ENCODE results near the gene SPARC.
"Not testable (repeated sequence)": the region's sequence is repeated elsewhere in the genome, so short reads cannot be mapped to it uniquely, and the experiment has no call there.

The SPARC gene, protein sequence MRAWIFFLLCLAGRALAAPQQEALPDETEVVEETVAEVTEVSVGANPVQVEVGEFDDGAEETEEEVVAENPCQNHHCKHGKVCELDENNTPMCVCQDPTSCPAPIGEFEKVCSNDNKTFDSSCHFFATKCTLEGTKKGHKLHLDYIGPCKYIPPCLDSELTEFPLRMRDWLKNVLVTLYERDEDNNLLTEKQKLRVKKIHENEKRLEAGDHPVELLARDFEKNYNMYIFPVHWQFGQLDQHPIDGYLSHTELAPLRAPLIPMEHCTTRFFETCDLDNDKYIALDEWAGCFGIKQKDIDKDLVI
- 0 to 0.07 reads per million in 2 donors for total RNA-seq

GRCh38 chr5:151686674-151687407 lies at the start of gene SPARC:
Gene SPARC, minus strand, starts transcription at chr5:151686915. Its CDS starts 10,727 bp downstream, at chr5:151676188.
- DNase-seq: no peak

DNA sequence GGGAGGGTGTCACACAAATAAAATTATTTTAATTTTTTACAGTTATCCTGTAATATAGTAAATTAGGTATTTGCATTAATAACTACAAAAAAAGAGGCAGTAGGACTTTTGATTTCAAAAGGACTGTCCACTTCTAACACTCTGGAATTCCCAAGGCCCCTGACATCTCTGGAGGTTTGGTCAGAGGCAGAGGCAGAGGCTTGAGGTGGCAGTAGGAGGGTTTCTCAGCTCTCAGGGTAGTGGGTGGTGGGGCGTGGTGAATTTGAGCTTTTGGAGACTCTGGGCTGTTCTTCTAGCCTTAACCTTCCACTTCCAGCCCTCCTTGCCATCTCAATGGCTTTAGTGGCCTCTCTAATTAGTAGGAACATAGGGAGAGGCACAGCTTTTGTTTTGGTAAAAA lies 48.9 kb upstream of the SPARC start:
- DNase-seq: no peak

GRCh38 chr5:151734064-151734408 lies 47.3 kb upstream of the SPARC start:
- DNase-seq: no peak

- DNase-seq: no peak
Observed at GRCh38 chr5:151733358-151734063, 46.8 kb upstream of the SPARC start.

DNA sequence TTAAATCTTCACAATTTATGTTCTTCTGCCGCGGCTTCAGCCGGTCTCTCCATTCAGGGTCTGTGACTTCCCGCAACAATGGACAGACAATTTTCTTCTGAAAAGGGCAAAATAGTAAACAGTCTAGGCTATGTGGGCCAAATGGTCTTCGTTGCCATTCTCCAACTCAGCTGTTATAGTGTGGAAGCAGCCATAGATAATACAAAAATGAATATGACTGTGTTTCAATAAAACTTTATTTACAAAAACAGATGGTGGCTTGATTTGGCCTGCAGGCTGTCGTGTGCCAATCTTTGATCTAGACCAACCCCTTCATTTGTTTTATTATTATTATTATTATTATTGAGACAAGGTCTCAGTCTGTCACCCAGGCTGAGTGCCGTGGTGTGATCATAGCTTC lies 43.7 kb upstream of the SPARC start:
- DNase-seq: no peak

DNA sequence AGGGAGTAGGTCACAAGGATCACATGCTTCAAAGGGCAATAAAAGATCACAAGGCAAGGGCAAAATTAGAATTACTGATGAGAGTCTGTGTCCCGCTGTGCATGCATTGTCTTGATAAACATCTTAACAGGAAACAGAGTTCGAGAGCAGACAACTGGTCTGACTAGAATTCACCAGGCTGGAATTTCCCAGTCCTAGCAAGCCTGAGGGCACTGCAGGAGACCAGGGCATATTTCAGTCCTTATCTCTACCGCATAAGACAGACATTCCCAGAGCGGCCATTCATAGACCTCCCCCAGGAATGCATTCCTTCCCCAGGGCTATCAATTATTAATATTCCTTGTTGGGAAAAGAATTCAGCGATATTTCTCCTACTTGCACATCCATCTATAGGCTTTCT lies 42.9 kb upstream of the SPARC start:
- DNase-seq: not testable (repeated sequence)

DNA sequence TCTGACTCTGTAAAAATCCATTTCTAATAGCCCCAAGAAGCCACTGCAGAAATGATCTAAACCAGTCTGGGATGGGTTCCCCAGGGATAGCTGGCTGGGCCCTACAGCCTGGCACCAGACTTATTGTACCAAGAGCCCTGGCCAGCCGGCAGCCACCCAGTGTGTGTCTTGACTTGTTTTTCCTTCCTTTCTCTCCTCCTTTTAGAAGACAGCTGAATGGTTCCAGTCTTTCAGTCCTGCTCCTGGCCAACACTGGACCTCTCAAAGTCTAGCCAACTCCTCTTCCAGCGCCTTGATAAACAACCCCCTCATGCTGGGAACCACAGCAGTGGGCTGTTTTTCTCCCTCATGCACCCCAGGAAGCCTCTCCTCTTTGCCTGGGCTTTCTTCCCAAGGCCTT lies 37.6 kb upstream of the SPARC start:
- no peak for DNase-seq

- DNase-seq: no peak
Observed at GRCh38 chr5:151722546-151722945, 35.8 kb upstream of the SPARC start.

GRCh38 chr5:151721812-151722391 lies 35.2 kb upstream of the SPARC start:
- no peak for DNase-seq

GRCh38 chr5:151721087-151721646 lies 34.5 kb upstream of the SPARC start:
- DNase-seq: no peak

DNA sequence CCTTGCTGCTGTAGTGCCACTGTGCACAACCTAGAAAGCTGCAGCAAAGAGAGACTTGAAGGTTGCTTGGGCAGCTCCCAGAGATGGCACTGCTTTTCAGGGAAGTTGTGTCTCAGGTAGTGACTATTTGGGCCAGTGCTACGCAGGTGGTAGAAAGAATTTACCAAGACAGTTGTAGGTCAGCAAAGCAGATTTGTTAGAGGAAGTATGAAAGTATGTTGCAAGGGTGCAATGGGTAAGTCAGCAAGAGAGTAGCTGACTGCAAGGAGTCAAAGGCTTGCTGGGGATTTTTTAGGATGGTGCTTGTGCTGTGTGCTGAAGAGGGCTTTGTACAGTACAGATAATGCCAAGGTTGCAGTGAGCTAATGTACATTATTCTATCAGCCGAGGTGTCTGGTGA lies 33.5 kb upstream of the SPARC start:
- no peak for DNase-seq

DNA sequence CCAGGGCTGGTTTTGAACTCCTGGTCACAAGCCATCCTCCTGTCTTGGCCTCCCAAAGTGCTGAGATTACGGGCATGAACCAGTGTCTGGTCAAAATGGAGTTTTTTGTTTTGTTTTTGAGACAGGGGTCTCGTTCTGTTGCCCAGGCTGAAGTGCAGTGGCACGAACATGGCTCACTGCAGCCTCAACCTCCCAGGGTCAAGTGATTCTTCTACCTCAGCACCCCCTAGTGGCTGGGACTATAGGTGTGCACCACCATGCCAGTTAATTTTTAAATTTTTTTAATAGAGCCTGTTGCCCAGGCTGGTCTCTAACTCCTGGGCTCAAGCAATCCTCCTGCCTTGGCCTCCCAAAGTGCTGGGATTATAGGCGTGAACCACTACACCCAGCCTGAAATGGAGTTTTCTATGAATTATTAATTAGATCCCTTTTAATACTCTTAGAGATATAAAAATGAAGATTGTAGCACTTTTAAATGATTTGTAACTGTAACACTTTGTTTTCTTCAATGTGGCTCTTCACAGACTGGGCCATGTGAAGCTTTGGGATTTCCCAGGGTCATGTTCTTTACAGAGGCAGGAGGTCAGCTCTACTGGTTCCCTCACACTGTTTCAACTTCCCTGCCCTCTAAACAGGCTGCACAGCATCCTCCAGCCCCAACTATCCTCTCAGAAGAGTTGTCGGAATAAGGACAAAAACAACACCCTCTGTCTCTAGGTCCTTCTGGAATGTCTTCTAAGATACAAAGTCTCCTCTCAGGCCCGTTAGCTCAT lies 32.7 kb upstream of the SPARC start:
- no peak for DNase-seq

- no peak for DNase-seq
Observed at GRCh38 chr5:151718646-151719045, 31.9 kb upstream of the SPARC start.

GRCh38 chr5:151718153-151718552 lies 31.4 kb upstream of the SPARC start:
- no peak for DNase-seq

GRCh38 chr5:151717416-151717815 lies 30.7 kb upstream of the SPARC start:
- DNase-seq: no peak

DNA sequence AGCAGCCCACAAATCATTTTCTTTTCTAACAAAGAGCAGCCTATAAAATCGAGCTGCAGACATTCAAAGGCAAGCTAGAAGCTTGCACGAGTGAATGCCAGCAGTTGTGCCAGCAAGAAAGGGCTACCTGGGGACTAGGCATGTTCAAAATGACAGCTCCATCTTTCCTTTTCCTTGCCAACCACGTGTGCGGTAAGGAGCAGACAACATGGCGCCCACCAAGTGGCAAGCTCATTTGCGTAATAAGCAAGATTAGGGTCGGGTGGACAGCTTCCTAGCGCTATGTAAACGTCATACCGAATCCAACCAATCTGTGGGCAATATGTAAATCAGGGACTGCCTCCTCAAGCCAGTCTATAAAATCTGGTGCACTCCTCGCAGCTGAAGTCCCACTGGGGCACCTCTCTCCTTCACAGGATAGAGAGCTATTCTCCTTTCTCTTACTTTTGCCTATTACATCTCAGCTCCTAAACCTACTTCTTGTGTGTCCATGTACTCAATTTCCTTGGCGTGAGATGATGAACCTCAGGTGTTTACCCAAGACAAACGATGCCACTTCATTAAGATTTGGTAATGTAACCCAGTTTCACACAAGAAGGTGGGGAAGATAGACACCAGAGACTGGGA lies 22.5 kb upstream of the SPARC start:
- DNase-seq: no peak

- DNase-seq: no peak
Observed at GRCh38 chr5:151708126-151708525, 21.4 kb upstream of the SPARC start.

GRCh38 chr5:151707567-151707966 lies 20.9 kb upstream of the SPARC start:
- DNase-seq: no peak

DNA sequence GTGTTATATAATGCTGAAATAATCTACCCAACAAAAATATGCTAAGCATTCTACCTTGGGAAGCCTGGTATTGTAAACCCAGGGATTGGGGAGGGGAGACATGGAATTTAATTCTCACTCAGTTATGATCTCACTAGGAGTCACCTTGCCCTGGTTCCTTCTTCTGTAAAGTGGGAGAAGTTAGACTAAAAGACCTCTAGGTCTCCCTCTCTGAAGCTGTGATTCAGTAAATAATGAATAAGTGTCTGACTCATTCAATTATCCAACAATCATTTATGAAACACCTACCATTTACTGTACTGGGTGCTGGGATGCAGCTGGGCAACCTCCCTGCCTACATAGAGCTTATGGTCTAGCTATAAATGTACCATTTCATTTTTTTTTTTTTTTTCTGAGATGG lies 20.2 kb upstream of the SPARC start:
- DNase-seq: no peak

DNA sequence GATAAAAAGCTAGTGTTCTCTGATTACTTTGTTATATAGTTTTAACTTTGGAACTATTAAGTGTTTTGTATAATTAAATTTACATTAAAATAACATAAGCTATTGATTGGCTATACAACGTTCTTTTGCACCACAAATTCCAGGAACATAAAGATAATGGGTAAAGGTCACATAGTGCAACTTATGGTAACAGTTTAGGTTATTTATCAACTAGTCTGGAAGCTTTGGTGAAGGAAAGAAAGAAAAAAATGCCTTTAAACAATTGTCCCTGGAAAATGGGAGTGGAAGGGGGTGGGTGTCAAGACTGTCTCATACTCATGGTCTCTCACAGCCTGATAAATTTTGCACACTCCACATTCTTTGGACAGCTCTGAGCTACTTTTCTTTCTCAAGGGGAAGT lies 17.1 kb upstream of the SPARC start:
- DNase-seq: no peak

DNA sequence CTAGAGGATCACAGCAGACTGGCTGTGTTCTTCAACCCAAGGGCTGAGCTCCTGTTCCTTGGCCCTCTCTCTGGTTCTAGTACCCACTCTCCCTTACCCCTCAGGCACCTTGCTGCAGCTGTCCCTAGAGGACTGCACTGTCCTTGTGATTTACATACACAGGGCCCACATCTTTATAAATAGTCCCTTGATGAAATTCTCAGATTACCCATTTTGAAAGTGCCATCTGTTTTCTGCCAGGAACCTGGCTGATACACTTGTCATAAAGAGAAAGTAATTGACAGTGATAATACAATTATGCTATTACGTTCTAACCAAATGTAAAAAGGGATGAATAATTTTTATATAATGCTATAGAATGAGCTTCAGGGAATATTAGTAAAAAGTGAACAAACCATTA lies 16.5 kb upstream of the SPARC start:
- no peak for DNase-seq

DNA sequence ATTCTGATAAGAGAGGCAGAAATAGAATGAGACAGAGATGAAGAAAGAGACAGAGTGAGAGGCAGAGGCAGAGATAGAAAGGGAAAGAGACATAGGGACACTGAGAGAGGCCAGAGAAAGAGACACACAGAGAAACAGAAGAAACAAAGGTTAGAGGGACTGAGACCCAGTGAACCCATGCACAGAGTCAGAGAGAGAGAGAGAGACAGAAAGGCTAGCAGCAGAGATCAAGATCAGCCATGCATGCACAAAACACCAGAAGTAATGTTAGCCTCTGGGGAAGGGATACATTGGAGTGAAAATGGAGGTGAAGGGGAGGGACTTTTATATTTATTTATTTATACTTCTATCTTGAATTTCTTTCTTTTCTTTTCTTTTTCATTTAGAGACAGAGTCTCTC lies 14.1 kb upstream of the SPARC start:
- DNase-seq: no peak
